HG02623 (cell line): ENCODE data around the gene RNF169.
A peak's percentile ranks its signal among the peaks of the same experiment; 100 is the strongest.

Source experiments
- ATAC-seq: cut with Tn5 transposase; IDR thresholded peaks from one replicate; pipeline ENCODE4 v1.9.1; 2021; ENCODE audit warnings: moderate library complexity; ENCODE audit not compliant: unreplicated experiment

The RNF169 gene, protein sequence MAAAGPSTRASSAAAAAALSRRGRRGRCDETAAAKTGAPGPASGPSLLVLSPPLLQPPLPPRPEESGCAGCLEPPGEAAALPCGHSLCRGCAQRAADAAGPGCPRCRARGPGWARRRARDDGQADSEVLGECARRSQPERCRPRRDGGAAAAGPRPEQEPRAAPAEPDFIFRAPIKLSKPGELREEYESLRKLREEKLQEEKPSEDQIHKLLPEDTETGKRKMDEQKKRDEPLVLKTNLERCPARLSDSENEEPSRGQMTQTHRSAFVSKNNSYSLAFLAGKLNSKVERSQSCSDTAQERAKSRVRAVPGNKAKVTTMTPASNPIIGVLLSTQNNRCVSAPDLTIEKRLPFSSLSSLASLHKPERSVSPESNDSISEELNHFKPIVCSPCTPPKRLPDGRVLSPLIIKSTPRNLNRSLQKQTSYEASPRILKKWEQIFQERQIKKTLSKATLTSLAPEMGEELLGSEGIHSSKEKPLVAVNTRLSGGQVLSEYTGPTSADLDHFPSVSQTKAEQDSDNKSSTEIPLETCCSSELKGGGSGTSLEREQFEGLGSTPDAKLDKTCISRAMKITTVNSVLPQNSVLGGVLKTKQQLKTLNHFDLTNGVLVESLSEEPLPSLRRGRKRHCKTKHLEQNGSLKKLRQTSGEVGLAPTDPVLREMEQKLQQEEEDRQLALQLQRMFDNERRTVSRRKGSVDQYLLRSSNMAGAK

DNA sequence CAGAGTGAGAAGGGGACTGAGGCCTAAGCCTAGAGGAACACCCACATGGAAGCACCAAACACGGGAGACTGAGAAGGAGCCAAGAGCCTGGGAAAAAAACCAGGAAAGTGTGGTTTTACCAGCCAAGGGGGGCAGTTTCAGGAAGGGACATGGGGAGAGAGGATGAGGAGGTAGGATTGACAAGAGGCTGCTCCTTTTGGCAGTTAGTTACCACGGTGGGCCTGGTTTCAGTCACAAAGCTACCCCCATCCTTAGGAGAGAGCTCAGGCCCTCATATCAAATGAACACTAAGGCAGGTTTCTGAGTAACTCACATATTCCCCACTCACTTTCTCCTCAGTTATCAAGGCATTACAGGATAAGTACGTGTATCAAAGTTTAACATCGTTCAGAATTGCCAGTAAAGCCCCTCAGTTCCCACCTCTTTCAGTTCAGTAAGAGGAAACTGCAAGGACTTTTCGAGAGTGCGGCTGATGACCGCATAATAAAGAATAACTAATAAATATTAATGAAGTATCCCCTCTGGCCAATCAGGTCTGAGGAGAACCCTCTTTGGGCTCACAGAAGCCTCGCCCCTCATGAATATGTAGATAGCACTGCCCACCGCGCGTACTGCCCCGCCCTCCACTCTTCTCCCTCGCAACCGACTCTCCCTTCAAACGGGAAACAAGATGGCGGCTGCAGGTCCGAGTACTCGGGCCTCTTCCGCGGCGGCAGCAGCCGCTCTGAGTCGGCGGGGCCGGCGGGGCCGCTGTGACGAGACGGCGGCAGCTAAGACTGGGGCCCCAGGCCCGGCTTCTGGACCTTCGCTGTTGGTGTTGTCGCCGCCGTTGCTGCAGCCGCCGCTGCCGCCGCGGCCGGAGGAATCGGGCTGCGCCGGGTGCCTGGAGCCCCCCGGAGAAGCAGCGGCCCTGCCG is at the start of gene RNF169:
RNF169 (plus strand) TSS at position 639 of the 916 bp plus-strand sequence; CDS start at position 671, 32 bp downstream.
- peak; percentile 95 for ATAC-seq

DNA sequence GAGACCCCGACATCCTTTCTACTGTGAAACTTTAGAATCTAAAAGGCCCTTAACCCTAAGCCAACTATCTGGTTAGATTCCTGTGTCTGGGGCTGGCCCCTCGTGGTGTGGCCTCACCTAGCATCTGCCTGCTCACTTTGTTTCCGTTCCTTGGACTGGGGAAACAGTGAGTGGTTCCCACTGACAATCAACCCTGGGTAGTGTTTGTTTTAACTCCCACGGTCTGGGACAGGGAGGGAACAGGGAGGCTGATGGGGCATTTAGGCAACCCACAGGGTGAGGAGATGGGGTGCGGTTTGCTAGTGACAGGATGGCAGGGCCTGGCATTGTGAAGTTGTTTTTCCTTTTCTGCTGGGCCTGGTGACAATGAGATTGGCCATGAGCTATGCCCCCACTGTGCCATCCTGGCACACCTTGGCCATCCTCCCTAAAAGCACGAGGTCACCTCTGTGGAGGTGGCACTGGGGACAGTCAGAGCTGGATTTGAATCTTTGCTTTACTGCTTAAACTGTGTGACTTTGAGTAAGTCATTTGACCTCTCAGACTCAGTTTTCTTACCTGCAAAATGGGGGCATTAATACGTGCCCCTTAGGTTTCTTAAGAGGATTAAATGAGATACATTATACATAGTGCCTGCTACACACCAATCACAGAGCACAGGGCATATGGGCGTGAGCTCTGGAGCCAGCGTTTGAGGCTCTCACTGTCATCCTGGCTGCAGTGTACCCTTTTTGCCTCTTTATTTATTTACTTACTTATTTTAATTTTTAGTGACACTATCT is 48.8 kb upstream of the RNF169 start:
- no peak for ATAC-seq

DNA sequence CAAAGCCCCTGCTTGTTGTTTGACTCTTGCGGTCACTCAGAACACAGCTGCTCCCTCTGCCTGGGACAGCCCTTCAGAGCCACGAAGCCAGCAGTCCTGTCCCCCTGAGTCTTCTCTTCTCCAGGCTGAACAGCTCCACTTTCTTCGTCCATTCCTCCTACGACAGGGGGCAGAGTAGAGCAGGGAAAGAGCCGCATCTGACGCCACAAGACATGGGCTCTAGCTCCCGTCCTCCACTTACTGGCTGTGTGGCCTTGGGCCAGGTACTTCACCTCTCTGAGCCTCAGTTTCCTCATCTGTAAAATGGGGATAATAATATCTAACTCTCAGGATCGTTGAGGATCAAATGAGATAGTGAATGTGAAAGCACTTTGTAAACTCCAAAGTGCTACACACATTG is 47.3 kb upstream of the RNF169 start:
- ATAC-seq = no peak

DNA sequence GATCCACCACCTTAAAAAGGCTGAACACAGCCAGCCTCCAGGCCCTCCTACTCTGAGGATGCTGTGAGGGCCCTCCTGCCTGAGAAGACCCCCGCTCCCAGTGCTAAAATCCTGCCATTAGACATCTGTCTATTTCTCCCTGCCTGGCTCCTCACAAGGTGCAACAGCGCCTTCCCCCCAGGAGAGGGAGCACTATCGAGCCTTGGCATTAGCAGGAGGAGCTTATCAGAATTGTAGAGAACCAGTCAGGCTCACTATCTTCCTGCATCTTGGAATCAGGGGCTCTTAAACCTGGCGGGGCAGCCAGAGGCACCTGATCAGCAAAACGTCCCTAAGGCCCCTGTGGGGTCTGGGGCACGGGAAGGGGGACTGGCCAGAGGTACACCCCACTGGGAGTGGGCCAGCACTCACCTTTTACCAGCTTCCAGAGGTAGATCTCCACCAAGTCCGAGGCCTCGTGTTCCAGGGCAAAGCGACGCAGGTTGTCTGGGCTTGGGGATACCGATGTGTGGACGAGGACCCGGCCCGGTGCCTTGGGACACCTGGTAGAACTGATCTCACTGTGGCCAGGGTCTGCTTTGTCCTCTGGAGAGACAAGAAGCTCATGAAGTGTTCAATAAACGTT is 46.2 kb upstream of the RNF169 start:
- no peak for ATAC-seq

DNA sequence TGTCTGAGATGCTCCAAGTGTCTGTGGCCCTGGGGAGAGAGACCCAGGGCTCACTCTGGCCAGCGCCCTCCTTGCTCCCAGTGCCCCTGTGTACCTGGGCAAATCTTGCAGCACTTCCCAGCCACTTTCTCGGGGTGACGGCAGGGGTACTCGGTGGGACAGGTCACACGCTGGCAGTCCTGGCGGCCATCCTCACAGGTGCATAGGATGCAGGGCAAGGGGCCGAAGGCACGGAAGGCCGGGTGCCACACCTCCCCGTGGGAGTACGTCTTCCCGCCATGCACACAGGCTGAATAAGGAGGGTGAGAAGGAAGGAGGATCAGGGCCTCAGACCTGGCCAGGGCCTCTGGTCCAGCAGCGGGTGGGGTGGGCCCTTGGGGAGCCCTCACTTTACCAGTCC is 45.4 kb upstream of the RNF169 start:
- no peak for ATAC-seq

DNA sequence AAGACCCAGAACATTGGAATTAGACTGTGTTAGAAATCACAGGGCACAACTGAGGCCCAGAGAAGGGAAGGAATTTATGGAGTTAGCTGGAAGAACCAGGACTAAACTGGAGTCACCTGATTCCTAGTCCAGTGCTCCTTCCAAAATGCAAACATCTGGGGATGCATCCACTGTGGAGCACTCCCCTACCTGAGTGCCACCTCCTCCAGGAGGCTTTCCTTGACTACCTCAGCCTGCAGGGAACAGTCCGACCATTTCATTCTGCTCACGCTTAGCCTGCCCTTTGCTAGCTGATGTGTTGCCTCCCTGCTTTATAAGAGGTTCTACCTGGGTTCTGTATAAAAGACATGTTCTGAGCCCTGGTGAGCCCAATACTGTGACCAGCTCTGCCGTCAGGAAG is 41.5 kb upstream of the RNF169 start:
- no peak for ATAC-seq

DNA sequence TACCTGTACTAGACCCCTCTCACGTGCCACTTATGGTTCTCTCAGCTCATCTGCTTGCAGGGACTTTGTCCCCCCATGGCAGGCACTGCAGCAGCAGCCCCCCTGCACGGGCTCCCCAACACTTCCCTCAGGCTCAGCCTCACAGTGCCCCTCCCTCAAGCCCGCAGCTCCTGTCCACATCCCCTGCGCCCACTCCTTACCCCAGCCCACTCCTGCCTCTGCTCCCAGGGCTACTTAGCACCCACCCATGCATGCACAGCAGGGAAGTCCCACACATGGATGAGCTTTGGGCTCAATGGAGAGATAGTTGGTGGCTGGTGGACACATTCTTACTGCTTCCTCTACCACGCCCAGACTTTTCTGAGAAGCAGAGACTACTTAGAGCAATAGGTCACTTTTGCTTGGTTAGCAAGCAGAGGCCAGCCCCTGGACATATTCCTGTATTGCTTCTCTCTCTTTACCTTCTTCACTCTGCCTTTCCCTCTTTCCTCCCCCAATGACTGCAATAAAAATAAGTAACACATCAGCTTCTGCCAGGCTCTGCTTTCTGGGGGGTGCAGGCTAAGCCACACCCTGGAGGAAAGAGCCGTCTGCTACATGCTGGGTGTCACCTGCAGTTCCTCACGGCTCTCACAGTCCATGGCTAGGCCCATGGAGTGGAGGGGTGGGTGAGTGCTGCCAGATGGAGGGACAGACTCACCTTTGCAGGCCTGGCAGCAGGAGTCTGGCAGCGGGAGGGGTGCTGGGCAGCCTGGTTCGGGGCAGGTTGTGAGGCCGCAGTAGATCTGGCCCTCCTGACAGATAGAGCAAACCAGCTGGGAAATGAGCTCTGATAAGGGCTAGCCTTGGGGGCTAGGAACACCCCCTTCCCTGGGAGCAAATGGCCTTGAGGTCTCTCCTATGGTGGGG is 40.8 kb upstream of the RNF169 start:
- ATAC-seq = no peak

DNA sequence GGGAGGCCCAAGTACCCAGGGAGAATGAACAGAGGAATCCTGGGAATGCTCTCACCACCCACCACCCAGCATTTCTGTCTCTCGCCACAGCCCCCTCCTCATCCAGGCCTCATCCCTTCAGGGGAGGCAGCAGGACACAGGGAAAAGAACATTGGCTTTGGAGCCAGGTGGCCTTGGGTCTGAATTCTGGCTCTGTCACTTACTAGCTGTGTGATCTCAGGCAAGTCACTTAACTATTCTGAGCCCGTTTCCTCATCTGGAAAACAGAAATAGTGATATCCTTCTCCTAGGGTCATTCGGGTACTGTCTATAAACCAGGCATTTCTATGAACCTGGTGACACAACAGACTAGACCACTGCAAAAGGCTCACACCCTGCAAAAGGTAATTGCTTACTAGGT is 39.5 kb upstream of the RNF169 start:
- no peak for ATAC-seq

DNA sequence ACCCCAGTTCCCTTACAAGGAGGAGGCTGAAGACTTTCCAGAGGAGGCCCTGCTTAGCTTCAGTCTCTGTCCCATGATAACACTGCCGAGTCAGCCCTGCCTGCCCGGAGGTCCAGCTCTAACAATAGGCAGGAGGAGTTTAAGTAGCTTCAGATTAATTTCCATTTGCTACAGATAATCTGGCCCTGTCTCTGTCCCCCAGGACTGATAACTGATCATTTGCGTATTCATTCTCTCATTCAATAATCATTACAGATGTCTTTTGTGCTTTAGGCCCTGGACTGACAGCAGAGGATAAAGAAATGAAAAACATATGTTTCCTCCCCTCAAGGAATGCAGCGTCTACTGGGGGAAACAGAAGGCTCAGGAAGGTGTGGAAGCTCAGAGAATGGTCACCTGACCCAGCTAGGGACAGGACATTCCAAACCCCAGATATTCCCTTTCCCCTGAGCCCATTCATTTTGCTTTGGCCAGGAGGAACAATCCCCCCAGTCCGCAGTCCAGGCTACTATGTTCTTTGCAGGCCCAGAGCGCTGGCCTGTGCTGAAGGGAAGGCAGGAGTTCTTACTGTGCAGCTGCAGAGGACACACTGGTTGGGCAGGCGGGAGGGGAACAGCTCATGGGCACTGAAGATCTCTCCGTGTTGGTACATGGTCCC is 38.2 kb upstream of the RNF169 start:
- ATAC-seq = no peak

DNA sequence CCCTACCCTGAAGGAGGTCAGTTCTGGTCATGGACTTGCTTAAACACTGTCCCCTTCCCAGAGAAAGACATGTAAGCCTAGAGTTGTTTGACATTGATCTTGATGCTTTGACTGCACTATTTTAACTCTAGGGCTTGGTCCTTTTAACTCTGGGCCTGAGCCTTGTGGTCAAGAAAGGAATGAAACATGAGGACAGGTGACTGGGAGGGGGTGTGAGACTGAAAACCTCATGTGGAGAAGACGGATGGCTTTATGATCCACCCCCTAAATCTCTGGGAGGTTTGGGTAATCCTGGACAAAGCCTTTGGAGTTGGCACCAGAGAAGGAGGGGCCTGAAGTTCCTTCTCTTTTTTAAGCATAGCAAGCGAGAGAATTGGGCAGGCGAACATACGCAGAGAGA is 35.0 kb upstream of the RNF169 start:
- ATAC-seq = no peak

DNA sequence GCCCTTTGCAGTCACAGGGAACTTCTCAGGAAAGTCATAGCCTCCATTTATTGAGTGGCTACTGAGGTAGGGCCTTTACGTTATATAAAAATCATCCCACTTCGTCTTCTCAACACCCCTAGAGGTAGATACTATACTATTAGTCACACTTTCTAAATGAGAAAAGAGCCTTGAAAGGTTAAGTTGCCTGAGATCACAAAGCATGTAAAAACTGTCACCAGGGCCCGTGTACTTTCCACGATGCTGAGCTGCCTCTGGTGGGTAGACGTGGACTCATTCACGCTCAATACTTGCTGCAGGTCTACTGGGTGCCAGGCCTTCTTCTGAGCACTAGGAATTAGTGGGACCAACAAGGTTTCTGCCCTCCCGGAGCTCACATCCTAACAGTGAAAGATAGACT is 33.7 kb upstream of the RNF169 start:
- no peak for ATAC-seq

DNA sequence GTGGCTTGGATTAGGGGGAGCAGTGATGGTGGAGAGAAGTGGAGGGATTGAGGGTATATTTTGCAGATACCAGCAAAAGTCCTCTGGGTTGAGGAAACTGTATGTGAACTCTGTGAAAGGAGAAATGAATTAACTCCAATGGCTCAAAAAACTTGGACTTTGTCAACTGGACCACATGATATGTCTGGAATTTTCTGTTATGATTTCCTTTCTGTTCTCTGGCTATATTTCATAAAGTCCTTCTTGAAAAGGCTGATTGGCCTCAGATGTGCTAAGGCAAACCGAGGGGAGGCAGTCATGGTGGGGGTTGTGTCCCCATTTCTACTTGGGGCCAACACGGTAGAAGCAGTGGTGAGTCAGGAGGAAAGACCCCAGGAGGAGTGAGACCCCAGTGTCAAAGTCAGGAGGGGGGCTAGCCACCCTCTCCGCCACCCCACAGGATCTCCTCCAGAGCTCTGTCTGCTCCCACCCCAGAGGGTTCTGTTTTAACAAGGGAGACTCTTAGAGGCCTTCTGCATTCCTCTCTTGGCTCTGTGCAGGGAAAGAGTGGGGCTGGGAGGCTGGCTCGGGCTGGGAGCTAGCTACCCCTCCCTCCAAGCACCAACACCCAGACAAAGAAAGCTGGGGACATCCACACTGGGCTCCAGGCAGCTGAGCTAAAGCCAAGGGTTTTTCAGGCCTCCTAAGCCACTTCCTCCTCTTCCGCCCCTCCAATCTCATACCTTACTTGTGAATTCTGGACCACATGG is 31.3 kb upstream of the RNF169 start:
- no peak for ATAC-seq

DNA sequence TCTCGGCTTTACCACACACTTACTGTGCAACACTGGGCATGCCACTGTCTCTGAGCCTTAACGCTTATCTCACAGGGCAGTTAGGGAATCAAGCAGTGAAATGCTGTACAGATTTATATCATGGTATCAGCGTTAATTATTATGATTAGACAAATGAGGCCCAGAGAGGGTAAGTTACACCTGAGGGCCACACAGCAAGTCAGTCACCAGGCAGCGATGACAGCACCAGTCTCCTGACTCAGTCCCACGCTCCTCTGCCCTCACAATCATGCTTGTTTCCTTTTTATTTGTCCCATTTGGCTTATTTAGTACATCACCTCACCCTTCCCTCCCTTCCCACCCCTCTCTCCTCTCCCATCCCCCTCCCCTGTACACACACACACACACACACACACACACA is 29.6 kb upstream of the RNF169 start:
- ATAC-seq = no peak

DNA sequence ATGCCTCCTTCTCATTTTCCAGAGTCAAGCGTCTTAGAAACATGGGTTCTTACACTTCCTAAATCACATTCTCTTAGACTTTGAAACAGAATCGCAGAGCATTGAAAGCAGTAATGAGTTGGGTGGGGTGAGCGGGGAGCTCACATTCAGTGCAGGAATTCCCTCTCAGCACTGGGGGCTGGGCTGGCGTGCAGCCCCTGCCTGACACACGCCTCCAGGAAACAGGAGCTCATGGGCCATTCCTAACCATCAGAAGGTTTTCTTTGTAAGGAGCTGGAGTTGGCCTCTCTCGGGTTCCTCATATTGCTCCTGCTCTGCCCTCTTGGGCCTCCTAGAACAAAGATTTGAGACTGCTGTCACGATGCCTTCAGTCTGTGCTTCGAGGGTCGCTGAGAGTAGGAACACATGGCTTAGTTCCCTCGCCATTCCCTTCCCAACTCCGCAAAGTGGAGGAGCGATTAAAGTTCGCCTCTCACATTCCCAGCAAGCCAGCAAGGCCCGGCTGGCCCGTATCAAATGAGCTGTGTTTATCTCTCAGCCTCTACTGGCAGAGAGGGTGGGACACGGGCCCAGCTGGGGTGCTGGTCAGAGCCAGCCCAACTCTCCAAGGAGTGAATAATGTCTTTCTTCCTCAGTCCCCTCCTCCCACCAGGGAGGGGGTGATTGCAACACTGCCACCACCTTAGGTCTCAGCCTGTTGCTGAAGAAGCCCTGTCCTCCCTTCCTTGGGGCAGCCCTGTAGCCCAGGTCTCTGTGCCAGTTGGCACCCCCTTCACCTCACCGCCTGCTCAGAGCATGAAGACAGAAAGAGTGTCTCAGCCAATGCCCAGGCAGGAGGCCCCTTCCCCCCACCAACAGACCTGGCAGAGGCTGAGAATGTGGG is 27.8 kb upstream of the RNF169 start:
- ATAC-seq = no peak

DNA sequence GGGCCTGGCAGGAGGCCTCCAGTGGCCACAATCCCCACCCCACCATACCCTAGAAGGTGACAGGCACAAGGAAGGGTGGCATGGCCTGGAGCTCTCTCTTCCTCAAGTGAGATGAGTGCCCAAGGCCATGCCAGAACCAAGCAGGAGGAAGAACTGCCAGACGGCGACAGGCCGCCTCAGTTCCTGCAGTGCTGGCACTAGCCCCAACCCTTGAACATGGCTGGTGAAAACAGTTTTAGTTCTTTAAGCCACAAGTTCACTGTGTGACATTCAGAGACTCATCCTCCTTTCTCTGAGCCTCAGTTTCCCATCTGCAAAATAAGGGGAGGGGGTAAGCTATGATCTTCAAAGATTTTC is 27.2 kb upstream of the RNF169 start:
- no peak for ATAC-seq

DNA sequence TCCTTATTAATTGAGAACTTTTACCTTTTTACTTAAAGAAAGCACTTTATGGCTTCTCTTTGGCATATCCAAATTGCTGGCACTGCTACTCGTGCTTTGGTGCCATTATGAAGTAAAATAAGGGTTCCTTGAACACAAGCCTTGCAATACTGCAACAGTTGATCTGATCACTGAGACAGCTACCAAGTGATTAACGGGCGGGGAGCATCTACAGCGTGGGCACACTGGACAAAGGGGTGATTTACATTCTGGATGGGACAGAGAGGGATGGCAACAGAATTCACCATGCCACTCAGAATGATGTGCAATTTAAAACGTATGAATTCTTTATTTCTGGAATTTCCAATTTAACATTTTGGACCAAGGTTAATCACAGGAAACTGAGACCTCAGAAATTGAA is 25.1 kb upstream of the RNF169 start:
- no peak for ATAC-seq

DNA sequence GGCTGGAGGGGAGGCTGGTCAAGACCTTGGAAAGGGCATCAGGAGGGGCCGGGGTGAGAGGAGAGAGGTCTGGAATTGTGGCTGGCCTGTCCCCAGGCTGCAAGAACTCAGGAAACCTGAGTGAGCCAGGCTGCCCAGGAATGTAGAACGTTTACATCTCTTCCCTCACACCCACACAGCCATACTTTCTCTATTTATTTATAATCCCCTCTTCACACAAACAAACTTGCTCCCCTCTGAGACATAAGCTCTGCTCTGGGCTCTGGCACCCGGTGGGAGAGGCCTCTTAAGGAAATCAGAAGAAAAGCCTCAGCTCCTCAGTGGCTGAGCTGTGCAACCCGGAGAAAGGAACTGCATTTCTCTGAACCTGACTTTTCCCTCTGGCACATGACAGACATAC is 22.9 kb upstream of the RNF169 start:
- ATAC-seq = no peak
